ENCODE results near the gene SLC17A3. TPM values are rescaled to one million over a fixed set of nuclear protein-coding genes. Genes with fewer than 3 reads are reported as not detected.

The SLC17A3 gene
- total and polyA plus RNA-seq, 7 experiments from 2014 or later: 0.36 TPM; not detected in 6

DNA sequence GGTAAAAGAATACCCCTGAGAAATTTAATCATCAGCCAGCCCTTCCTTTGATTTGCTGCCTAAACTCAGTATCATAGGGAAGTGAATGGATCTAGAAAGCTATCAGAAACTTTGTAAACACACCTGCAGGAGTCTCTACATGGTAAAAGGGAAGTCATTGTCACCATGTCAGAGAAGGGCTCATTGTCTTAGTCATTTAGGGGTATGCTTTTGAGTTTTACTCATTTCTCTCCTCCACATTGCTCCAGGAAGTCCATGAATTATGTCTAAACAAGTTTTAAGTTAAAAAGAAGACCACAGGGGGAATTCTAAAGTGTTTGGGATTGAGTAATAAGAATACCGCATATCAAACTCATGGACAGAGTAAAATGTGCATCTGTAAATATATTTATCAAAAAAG, 44.7 kb downstream of the SLC17A3 start:
- intact Hi-C loops (cut with micrococcal nuclease): no loop called here
- Histone ChIP-seq H3K36me3 (ENCODE audit: control insufficient read depth in 2 of 3, insufficient read depth in 3 of 3, low read length in 3 of 3) (no peaks in the 10 kb centered on the region), H3K4me1 (ENCODE audit: control insufficient read depth in 2 of 2, insufficient read depth in 2 of 2, low read length in 2 of 2) (no peaks in the 10 kb centered on the region), H3K9me3 (ENCODE audit: control insufficient read depth in 2 of 3, low read length in 3 of 3) (no peaks in the 10 kb centered on the region), H3K27ac (ENCODE audit: low read depth, low read length) (no peak overlapping the region), H3K4me3 (ENCODE audit: low read length) (no peak overlapping the region), H3K27me3 (ENCODE audit: control insufficient read depth in 2 of 2, insufficient read depth in 2 of 2, low read length in 2 of 2) (peaks cover 0 to 3% of the 10 kb centered on the region in 2 donors)
- no peak overlapping the region for H3K27ac Mint-ChIP-seq
- peaks cover 0 to 9% (median 0%) of the 10 kb centered on the region in 5 donors for H3K36me3 Mint-ChIP-seq
- peaks cover 0 to 23% (median 10%) of the 10 kb centered on the region in 11 donors for H3K9me3 Mint-ChIP-seq
- peaks cover 27 to 38% (median 33%) of the 10 kb centered on the region in 5 donors for H3K27me3 Mint-ChIP-seq
- ATAC-seq (no peak), DNase-seq (no peak)
- H3K4me1 Mint-ChIP-seq: peaks cover 0 to 4% (median 0%) of the 10 kb centered on the region in 7 donors
- ChIA-PET POLR2A (interaction anchor here (0.6 kb wide), 1 partner anchor 1862 kb away, joined by 3 read pairs; no protein-coding TSS in a partner anchor), CTCF (no interaction called here)
- no peak overlapping the region for H3K4me3 Mint-ChIP-seq

DNA sequence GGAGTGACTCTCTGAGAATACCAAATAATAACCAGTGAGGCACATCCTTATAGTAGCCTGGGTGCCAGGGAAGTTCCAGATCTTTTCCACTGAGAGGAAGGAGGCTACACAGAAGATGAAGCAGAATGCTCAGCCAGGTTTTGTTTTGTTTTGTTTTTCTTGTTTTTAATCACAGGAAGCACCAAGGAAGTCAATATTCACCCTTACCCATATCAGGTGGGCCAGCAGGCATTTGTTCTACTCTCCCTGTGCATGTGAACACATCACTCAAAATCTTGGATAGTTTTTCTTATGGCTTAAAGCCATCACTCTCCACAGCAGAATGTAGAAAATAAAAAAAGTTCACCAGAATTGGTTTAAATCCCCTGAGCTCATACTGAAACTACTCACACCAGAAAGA, 52.7 kb downstream of the SLC17A3 start:
- H3K27me3 ChIP-seq (ENCODE audit: control insufficient read depth in 2 of 2, insufficient read depth in 2 of 2, low read length in 2 of 2): no peaks in the 10 kb centered on the region
- Mint-ChIP-seq H3K36me3 (peaks cover 0 to 4% (median 0%) of the 10 kb centered on the region in 5 donors), H3K27ac (no peak overlapping the region), H3K4me3 (no peak overlapping the region), H3K27me3 (peaks cover 13 to 31% (median 29%) of the 10 kb centered on the region in 5 donors), H3K9me3 (peaks cover 0 to 24% (median 10%) of the 10 kb centered on the region in 11 donors), H3K4me1 (peaks cover 0 to 4% (median 0%) of the 10 kb centered on the region in 7 donors)
- no peaks in the 10 kb centered on the region for H3K9me3 ChIP-seq (ENCODE audit: control insufficient read depth in 2 of 3, low read length in 3 of 3)
- no peak for DNase-seq
- ChIA-PET POLR2A (no interaction called here), CTCF (no interaction called here)
- H3K4me3 ChIP-seq (ENCODE audit: low read length): no peak overlapping the region
- no peak for ATAC-seq
- H3K36me3 ChIP-seq (ENCODE audit: control insufficient read depth in 2 of 3, insufficient read depth in 3 of 3, low read length in 3 of 3): no peaks in the 10 kb centered on the region
- intact Hi-C loops (cut with micrococcal nuclease): no loop called here
- no peak overlapping the region for H3K27ac ChIP-seq (ENCODE audit: low read depth, low read length)
- H3K4me1 ChIP-seq (ENCODE audit: control insufficient read depth in 2 of 2, insufficient read depth in 2 of 2, low read length in 2 of 2): no peaks in the 10 kb centered on the region

DNA sequence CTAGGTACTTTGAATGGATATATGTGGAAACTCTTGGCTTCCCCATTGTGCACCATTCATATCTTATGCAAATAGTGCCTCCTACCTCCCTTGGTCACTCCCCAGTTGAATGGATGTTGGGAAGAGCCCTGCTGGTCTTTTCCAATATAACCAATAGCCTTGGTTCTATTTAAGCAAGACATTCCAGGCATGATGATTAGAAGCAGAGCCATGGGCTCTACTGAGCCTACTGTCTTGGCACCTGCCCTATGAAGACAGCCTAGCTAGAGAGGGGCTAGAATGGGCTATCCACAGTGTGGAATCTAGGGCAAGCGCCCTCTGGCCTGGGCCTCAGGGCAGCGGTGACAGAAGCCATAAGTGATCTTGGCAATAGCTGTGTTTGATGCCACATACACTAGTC, 57.8 kb downstream of the SLC17A3 start:
- Histone ChIP-seq H3K36me3 (ENCODE audit: control insufficient read depth in 2 of 3, insufficient read depth in 3 of 3, low read length in 3 of 3) (no peaks in the 10 kb centered on the region), H3K9me3 (ENCODE audit: control insufficient read depth in 2 of 3, low read length in 3 of 3) (no peaks in the 10 kb centered on the region), H3K4me1 (ENCODE audit: control insufficient read depth in 2 of 2, insufficient read depth in 2 of 2, low read length in 2 of 2) (no peaks in the 10 kb centered on the region), H3K4me3 (ENCODE audit: low read length) (no peak overlapping the region), H3K27me3 (ENCODE audit: control insufficient read depth in 2 of 2, insufficient read depth in 2 of 2, low read length in 2 of 2) (no peaks in the 10 kb centered on the region), H3K27ac (ENCODE audit: low read depth, low read length) (no peak overlapping the region)
- Mint-ChIP-seq H3K36me3 (peaks cover 0 to 1% (median 0%) of the 10 kb centered on the region in 5 donors), H3K27me3 (peaks cover 10 to 26% (median 19%) of the 10 kb centered on the region in 5 donors), H3K9me3 (peaks cover 0 to 8% (median 2%) of the 10 kb centered on the region in 11 donors), H3K4me3 (no peak overlapping the region), H3K4me1 (peaks cover 0 to under 1% (median 0%) of the 10 kb centered on the region in 7 donors), H3K27ac (no peak overlapping the region)
- CTCF ChIA-PET: interaction anchor here (1.4 kb wide), 1 partner anchor 96 kb away, joined by 4 read pairs; no protein-coding TSS in a partner anchor
- DNase-seq (no peak), ATAC-seq (no peak)
- intact Hi-C loops (cut with micrococcal nuclease): no loop called here
- POLR2A ChIA-PET: no interaction called here

DNA sequence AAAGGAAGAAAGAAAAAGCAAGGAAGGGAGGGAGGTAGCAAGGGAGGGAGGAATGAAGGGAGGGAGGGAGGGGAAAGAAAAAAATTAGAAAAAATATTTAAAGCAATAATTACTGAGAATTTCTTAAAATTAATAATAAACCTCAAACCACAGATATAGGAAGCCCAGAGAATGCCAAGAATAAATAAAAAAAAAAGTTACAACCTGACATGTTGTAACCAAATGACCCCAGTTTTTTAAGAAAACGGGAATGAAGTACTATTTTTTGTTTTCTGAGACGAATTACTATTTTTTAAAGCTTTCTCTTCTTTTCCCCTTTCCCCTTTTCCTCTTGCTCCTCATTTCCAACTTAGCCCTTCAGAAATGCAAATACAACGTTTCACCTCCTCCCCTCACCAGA, 58.8 kb downstream of the SLC17A3 start:
- Mint-ChIP-seq H3K4me1 (no peaks in the 10 kb centered on the region), H3K9me3 (peaks cover 0 to 8% (median 2%) of the 10 kb centered on the region in 11 donors), H3K27me3 (peaks cover 10 to 26% (median 23%) of the 10 kb centered on the region in 5 donors), H3K4me3 (no peak overlapping the region), H3K27ac (no peak overlapping the region), H3K36me3 (peaks cover 0 to 1% (median 0%) of the 10 kb centered on the region in 5 donors)
- Histone ChIP-seq H3K27ac (ENCODE audit: low read depth, low read length) (no peak overlapping the region), H3K36me3 (ENCODE audit: control insufficient read depth in 2 of 3, insufficient read depth in 3 of 3, low read length in 3 of 3) (no peaks in the 10 kb centered on the region), H3K27me3 (ENCODE audit: control insufficient read depth in 2 of 2, insufficient read depth in 2 of 2, low read length in 2 of 2) (no peaks in the 10 kb centered on the region), H3K4me3 (ENCODE audit: low read length) (no peak overlapping the region), H3K9me3 (ENCODE audit: control insufficient read depth in 2 of 3, low read length in 3 of 3) (no peaks in the 10 kb centered on the region), H3K4me1 (ENCODE audit: control insufficient read depth in 2 of 2, insufficient read depth in 2 of 2, low read length in 2 of 2) (no peaks in the 10 kb centered on the region)
- ATAC-seq: no peak
- DNase-seq: no peak
- intact Hi-C loops (cut with micrococcal nuclease): no loop called here
- CTCF ChIA-PET: interaction anchor here (0.6 kb wide), 1 partner anchor 118 kb away, joined by 7 read pairs; no protein-coding TSS in a partner anchor
- POLR2A ChIA-PET: no interaction called here

DNA sequence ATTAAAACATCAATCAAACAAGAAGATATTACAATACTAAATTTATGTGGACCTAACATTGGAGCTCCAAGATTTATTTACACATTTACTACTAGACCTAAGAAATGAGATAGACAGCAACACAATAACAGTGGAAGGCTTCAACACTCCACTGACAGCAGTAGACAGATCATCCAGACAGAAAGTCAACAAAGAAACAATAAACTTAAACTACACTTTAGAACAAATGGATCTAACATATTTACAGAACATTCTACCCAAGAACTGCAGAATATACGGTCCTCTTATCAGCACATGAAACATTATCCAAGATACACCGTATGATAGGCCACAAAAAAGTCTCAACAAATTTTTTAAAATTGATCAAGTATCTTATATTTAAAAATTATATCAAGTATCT, 69.2 kb downstream of the SLC17A3 start:
- ChIA-PET POLR2A (no interaction called here), CTCF (no interaction called here)
- Mint-ChIP-seq H3K36me3 (no peaks in the 10 kb centered on the region), H3K4me3 (no peak overlapping the region), H3K9me3 (peaks cover 0 to 7% (median 2%) of the 10 kb centered on the region in 11 donors), H3K4me1 (peaks cover 0 to 5% (median 0%) of the 10 kb centered on the region in 7 donors), H3K27me3 (peaks cover 29 to 39% (median 30%) of the 10 kb centered on the region in 5 donors), H3K27ac (no peak overlapping the region)
- Histone ChIP-seq H3K4me1 (ENCODE audit: control insufficient read depth in 2 of 2, insufficient read depth in 2 of 2, low read length in 2 of 2) (no peaks in the 10 kb centered on the region), H3K27me3 (ENCODE audit: control insufficient read depth in 2 of 2, insufficient read depth in 2 of 2, low read length in 2 of 2) (no peaks in the 10 kb centered on the region), H3K36me3 (ENCODE audit: control insufficient read depth in 2 of 3, insufficient read depth in 3 of 3, low read length in 3 of 3) (no peaks in the 10 kb centered on the region), H3K27ac (ENCODE audit: low read depth, low read length) (no peak overlapping the region), H3K4me3 (ENCODE audit: low read length) (no peak overlapping the region), H3K9me3 (ENCODE audit: control insufficient read depth in 2 of 3, low read length in 3 of 3) (no peaks in the 10 kb centered on the region)
- ATAC-seq: no peak
- intact Hi-C loops (cut with micrococcal nuclease): no loop called here
- DNase-seq: no peak

DNA sequence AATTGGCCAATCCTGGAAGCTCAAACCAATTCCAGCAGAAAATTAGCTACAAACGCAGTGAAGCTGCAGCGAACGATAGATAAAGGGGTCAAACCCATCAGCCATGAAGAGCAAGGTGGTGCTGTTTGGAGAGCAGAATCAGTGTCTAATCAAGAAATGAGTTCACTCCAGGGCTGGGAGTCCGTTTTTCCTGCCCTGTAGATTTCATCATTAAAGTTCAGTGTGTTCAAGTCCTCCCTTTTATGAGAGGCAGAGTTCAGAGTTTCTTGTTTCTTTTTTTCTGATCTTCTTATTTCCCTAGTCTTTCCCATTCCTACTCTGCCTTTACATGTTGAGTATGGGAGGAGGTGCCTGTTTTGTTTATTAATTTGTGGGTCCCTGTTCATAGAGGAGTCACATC, 72.6 kb downstream of the SLC17A3 start:
- H3K27me3 Mint-ChIP-seq: peaks cover 22 to 41% (median 25%) of the 10 kb centered on the region in 5 donors
- ChIA-PET POLR2A (no interaction called here), CTCF (no interaction called here)

More for the DNA sequence above, 72.6 kb downstream of the SLC17A3 start:
- Histone ChIP-seq H3K4me1 (ENCODE audit: control insufficient read depth in 2 of 2, insufficient read depth in 2 of 2, low read length in 2 of 2) (no peaks in the 10 kb centered on the region), H3K9me3 (ENCODE audit: control insufficient read depth in 2 of 3, low read length in 3 of 3) (no peaks in the 10 kb centered on the region), H3K27me3 (ENCODE audit: control insufficient read depth in 2 of 2, insufficient read depth in 2 of 2, low read length in 2 of 2) (no peaks in the 10 kb centered on the region), H3K27ac (ENCODE audit: low read depth, low read length) (no peak overlapping the region), H3K4me3 (ENCODE audit: low read length) (no peak overlapping the region), H3K36me3 (ENCODE audit: control insufficient read depth in 2 of 3, insufficient read depth in 3 of 3, low read length in 3 of 3) (no peaks in the 10 kb centered on the region)
- no peaks in the 10 kb centered on the region for H3K36me3 Mint-ChIP-seq
- H3K4me3 Mint-ChIP-seq: no peak overlapping the region
- no peak for DNase-seq
- no peak overlapping the region for H3K27ac Mint-ChIP-seq
- peaks cover 0 to 7% (median 1%) of the 10 kb centered on the region in 11 donors for H3K9me3 Mint-ChIP-seq
- intact Hi-C loops (cut with micrococcal nuclease): no loop called here
- ATAC-seq: no peak
- H3K4me1 Mint-ChIP-seq: peaks cover 0 to 5% (median 0%) of the 10 kb centered on the region in 7 donors

All from naive thymus-derived CD4-positive, alpha-beta T cell (primary cell).